Limb (tissue), 2 donors: ENCODE results near the gene PLEKHG4B.

Experiments used
- DNase-seq, 2 donors: peaks; one replicate each; pipeline ENCODE4 v3.0.0-alpha.2; 2016; ENCODE audit errors: extremely low spot score in 2 of 2

Gene PLEKHG4B

GRCh38 chr5:74503-75109, 17.4 kb upstream of the PLEKHG4B start:
- DNase-seq, result no peak

DNA sequence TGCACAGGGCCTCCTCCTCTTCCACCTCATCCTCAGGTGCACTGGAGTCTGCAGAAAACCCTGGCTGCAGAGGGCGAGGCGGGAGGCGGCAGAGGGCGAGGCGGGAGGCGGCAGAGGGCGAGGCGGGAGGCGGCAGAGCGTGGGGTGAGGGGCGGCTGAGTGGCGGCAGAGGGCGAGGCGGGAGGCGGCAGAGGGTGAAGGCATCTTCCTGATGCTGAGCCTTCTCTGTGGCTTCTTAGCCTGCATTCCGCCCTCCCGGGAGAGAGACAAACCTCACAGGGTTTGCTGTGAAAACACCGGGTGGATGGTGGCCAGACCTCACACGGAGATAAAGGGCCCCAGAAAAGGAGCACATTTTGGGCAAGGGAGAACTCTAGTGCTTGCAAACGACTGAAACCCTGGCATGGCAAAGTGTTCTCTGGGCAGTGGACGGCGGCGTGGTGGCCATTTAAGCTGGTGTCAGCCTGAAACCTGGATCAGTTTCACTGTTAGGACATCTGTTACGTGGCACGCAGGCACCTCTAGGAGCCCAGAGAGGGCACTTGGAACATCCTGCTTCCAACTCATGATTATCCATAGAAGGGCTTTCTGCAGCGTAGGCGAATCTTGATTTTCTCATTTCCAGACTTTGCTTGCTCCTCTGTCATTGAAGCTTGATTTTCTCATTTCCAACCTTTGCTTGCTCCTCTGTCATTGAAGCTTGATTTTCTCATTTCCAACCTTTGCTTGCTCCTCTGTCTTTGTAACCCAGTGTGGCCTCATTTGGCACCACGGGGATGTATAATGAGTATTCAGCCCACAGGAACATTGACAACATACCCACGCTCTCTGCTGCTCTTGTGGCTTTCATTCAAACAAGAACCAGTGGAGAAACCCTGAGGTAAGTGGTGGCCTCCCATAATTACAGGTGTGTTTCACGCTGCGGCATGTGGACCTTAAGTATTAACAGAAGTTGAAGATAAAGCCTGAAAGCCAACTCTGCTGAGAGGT, 16.3 kb upstream of the PLEKHG4B start:
- no peak for DNase-seq

DNA sequence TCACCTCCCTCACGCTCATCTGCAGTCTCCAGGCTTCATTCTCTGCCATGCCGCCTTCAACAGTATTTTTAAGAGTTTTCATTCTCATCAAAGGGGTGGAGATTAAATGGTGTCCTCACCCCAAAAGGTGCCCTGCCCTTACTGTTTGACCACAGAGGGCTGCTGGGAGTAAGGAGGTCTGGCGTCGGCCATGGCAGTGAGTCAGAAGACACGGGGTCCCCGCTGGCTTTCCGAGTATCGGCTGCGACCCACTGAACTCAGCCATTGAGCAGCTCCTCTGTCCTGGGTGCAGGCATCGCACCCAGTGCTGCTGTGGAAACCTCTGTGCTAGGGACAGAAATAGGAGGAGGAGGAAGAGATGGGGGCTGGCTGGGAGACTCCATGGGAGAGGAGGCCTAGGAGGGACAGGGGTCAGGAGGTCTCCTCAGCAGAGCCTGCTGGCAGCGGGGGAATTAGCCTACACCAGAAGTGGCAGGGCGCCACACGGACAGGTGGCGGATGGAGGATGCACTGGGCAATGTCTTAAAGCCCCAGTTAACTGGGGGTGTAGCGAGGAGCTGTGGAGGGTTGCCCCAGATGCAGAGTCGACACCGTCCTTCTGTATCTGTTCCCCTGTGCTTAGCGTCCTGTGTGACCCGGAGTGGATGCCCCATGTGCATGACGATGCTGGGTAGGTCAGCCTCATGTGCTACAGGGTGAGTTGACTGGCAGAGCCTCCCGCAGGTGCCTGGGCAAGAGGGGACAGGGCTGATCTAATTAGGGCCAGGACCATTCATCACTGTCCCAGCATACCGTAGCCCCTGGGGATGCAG, 15.4 kb upstream of the PLEKHG4B start:
- DNase-seq, result no peak

DNA sequence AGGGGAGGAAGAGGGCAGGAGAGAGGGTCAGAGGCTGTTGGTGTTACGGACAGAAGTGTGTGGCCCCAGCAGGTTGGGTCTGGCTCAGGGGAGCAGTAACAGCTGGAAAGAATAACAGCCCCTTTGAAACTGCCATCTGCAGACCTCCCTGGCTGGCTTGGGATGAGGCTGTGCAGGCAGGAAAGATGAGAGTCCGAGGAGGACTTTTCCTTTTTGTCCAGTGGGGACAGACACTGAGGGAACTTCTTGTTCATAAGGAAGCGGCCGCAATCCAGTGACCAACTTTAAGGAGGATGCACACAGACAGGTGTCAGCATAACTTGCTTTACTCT, 14.8 kb upstream of the PLEKHG4B start:
- no peak for DNase-seq

GRCh38 chr5:77546-77945, 14.4 kb upstream of the PLEKHG4B start:
- DNase-seq, result no peak

- no peak for DNase-seq
These were observed 13.8 kb upstream of the PLEKHG4B start for GRCh38 chr5:77957-78804.

- no peak for DNase-seq
These were observed 13.2 kb upstream of the PLEKHG4B start for GRCh38 chr5:78805-79149.

GRCh38 chr5:79263-79662, 12.7 kb upstream of the PLEKHG4B start:
- DNase-seq, result no peak

DNA sequence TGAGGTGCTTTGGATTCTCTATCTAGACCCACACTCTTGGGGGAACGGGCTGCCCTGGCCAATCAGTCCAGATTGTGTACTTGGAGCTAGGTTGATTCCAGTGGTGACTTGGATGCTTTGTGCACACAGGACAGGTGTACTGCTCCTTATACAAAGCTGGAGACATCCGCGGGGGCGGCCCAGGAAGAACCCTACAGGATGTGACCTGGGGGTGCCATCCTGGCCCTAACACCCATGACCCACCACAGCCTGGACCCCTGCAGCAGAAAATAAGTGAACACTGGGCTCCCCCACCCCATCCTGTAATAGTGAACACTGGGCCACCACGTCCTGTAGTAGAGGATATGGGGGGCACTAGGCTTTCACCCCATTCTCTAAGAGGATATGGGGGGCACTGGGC, 12.1 kb upstream of the PLEKHG4B start:
- DNase-seq, result no peak

- DNase-seq, result no peak
These were observed 10.5 kb upstream of the PLEKHG4B start for GRCh38 chr5:81391-82021.

- no peak for DNase-seq
These were observed 9.9 kb upstream of the PLEKHG4B start for GRCh38 chr5:82097-82496.

- DNase-seq, result no peak
These were observed 9.4 kb upstream of the PLEKHG4B start for GRCh38 chr5:82570-82969.

DNA sequence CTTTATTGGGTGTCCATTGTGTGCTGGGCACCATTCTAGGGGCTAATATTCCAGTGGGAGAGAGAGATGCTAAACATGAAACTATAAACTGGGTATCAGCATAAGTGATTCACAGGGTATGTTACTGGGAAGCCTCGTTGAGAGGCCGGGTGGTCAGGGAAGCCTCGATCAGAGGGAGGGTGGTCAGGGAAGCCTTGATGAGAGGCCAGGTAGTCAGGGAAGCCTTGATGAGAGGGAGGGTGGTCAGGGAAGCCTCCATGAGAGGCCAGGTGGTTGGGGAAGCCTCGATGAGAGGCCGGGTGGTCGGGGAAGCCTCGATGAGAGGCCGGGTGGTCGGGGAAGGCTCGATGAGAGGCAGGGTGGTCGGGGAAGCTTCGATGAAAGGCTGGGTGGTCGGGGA, 8.9 kb upstream of the PLEKHG4B start:
- no peak for DNase-seq

DNA sequence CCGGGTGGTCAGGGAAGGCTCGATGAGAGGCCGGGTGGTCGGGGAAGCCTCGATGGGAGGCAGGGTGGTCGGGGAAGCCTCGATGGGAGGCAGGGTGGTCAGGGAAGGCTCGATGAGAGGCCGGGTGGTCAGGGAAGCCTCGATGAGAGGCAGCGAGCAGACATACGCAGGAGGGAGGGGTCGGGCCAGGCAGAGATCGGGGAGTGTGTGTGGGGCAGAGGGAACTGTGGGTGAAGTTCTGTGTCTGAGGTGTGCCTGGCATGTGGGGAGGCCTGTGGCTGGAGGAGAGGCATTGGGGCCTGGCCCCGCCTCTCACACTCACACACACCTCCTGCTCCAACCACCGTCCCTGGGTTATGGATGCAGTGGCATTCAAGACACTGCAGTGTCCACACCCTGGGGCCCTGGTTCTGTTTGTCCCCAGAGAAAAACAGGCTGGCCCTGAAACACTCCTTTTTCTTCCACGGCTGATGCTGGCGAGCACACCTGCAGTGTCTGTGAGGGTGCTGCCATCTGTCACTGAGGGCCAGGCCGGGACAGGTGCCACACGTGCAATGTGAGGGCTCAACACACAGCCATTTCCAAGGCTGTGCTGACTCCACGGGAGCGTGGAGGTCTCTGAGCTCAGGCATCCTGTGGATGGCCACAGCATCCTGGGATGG, 6.5 kb upstream of the PLEKHG4B start:
- no peak for DNase-seq

DNA sequence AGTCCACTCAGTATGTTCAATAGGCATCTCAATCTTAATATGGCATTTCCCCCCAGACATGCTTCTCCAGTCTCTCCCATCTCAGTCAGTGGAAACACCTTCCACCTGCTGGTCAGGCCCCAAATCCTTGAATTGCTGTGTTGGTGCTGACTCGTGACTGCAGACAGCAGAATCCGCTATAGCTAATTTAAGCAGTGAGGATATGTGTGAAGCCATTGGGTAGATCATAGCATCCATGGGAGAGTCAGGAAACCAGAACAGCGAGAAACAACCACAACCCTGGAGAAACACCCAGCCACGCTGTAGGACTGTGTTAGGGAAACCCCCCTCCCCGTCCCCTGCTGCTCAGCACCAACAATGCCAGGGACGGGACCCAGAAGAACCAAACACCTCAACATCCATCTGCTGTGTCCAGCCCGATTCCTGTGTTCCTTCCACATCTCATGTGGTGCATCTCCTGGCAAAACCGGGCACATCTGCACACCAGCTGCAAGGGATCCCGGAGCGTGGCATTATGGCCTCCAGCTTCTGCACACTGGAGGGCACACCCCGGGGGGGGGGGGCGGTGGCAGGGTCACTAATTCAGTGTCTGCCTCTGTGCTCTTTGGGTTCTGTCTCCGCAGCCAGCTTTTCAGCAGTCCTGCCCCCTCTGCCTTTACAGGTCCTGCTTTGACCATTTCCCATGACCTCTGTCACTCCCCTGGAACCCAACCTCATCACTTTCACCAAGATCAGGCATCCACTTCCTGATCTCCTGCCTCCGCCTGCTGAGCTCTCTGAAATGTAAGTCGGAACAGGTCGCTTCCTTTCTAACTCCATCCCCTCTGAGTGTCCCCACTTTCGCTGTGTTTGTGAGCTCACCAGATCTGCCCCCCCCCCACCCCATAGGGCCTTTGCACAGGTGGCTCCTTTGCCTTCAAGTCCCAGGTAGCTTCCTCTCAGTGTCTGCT, 2.4 kb upstream of the PLEKHG4B start:
- DNase-seq, result no peak

DNA sequence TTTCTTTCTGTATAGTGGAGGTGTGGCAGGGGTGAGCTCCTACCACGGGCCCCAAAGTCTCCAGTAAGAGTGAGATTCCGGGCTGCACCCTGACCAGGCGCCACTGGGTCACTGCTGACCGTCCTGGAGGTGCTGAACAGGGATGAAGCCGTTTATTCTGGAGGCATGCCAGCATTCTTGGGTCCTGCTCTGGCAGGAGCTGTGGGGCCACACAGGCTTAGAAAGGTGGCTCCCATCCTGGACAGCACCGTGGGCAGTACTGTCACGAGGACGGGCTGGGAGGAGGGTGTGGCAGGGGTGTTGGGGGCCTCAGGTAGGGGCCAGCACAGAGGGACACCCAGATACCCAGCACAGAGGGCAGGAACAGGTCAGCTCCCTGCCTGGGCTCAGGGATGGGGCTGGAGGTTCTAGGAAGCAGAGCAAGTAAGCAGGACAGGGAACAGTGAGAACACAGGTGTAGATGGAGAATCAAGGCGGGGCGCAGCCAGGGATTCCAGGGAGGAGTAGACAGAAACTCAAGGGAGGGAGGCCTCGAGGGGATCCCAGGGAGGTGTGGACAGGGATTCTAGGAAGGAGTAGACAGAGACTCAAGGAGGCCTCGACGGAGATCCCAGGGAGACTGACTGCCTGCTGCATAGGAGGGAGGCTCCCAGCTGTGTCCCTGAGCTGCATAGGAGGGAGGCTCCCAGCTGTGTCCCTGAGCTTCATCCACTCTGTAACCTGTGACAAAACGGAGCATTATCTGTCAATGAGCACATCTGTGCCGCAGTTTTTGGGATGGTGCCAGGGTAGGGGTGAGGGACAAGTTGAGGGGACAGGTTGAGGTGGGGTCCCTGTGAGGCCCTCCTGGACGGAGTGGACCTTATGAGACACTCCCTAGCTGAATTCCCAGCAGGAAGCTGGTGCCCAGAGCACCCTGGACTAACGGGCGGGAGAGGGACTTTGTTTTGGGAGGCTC, 1.1 kb upstream of the PLEKHG4B start:
- peak in 1 of 2 donors; percentile 57 for DNase-seq

GRCh38 chr5:92401-93220, 643 bp downstream of the PLEKHG4B start:
- peak in 1 of 2 donors; percentile 60 for DNase-seq
